Suppressor macrophage treated with lipopolysaccharide for 4 hours (primary cell): ENCODE results near the gene ATG16L2.
"Not testable (repeated sequence)": the region's sequence is repeated elsewhere in the genome, so short reads cannot be mapped to it uniquely, and the experiment has no call there.

Experiments used
- DNase-seq: peaks from one replicate; pipeline ENCODE4 v3.0.0-alpha.2; 2020

Gene ATG16L2

GRCh38 chr11:72850832-72851231 lies 36.6 kb downstream of the ATG16L2 start:
- no peak for DNase-seq

- DNase-seq, result no peak
Observed at GRCh38 chr11:72851726-72852125, 37.5 kb downstream of the ATG16L2 start.

- DNase-seq, result no peak
Observed at GRCh38 chr11:72856065-72856464, 41.9 kb downstream of the ATG16L2 start.

- DNase-seq, result peak; percentile 43
Observed at GRCh38 chr11:72856551-72857345, 42.5 kb downstream of the ATG16L2 start.

DNA sequence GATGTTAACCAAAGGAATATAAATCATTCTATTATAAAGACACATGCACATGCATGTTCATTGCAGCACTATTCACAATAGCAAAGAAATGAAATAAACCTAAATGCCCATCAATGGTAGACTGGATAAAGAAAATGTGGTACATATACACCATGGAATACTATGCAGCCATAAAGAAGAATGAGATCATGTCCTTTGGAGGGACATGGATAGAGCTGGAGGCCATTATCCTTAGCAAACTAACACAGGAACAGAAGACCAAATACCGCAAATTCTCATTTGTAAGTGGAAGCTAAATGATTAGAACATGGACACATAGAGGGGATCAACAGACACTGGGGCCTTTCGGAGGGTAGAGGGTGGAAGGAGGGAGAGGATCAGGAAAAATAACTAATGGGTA lies 44.1 kb downstream of the ATG16L2 start:
- not testable (repeated sequence) for DNase-seq

DNA sequence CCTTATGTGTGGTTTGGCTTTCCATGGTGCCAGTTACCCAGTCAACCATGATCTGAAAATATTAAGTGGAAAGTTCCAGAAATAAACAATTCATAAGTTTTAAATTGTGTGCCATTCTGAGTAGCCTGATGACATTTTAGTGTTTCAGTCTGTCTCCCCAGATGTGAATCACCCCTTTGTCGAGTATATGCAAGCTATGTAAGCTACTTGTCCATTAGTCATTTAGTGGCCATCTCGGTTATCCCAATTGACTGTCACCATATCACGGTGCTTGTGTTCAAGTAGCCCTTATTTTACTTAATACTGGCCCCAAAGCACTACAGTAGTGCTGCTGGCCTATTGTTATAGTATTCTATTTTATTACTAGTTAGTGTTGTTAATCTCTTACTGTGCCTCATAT lies 44.9 kb downstream of the ATG16L2 start:
- peak; percentile 43 for DNase-seq

- DNase-seq, result no peak
Observed at GRCh38 chr11:72860010-72860409, 45.8 kb downstream of the ATG16L2 start.

DNA sequence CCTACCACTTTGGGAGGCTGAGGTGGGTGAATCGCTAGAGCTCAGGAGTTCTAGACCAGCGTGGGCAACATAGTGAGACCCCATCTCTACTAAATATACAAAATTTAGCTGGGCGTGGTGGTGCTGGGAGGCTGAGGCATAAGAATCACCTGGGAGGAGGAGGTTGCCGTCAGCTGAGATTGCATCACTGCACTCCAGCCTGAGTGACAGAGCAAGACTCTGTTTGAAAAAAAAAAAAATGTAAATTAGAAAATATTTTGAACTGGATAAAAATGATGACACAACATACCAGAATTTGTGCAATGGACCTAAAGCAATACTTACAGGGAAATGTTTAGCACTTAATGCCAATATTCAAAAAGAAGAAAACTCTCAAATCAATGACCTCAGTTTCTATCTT lies 46.4 kb downstream of the ATG16L2 start:
- no peak for DNase-seq

GRCh38 chr11:72863091-72863490 lies 48.9 kb downstream of the ATG16L2 start:
- DNase-seq, result no peak

- DNase-seq, result no peak
Observed at GRCh38 chr11:72863916-72864315, 49.7 kb downstream of the ATG16L2 start.

- DNase-seq, result peak; percentile 21
Observed at GRCh38 chr11:72864702-72865655, 50.8 kb downstream of the ATG16L2 start.

DNA sequence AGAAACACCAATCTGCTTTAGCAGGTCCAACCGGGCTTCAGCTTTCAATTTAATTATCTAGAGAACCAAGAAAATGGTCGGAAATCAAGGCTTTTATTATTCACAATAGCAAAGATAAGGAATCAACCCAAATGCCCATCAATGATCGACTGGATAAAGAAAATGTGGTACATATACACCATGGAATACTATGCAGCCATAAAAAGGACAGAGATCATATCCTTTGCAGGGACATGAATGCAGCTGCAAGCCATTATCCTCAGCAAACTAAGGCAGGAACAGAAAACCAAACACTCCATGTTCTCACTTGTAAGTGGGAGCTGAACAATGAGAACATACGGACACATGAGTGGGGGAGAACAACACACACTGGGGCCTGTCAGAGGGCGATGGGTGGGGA lies 53.8 kb downstream of the ATG16L2 start:
- no peak for DNase-seq

DNA sequence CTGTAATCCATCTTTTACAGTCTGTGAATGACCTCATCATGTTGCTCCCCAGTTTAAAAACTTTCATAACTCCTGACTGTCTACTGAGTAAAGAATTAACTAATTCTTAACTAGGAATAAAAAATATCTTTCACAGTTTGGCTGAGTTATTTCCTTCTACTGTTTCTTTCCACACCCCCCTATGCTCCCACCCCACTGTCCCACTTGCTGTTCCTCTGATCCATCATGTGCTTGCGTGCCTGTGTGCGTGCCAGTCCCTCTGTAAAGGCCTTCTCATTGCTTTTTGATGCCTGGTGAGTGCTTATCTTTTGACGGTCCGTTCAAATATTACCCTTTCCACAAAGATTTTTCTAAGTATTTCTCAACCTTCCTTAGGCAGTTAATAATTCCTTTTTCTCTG lies 55.6 kb downstream of the ATG16L2 start:
- DNase-seq, result no peak

- no peak for DNase-seq
Observed at GRCh38 chr11:72871119-72871518, 56.9 kb downstream of the ATG16L2 start.

- DNase-seq, result no peak
Observed at GRCh38 chr11:72872012-72872411, 57.8 kb downstream of the ATG16L2 start.

- no peak for DNase-seq
Observed at GRCh38 chr11:72875736-72876135, 61.5 kb downstream of the ATG16L2 start.

GRCh38 chr11:72876147-72876546 lies 61.9 kb downstream of the ATG16L2 start:
- no peak for DNase-seq
